Heart right ventricle (tissue), 16 donors: ENCODE measurements around the gene EYA4. TPM values are rescaled to one million over a fixed set of nuclear protein-coding genes. Genes with fewer than 3 reads are reported as not detected.

Source experiments
- ATAC-seq, 8 donors: fragments of 200-7000 bp; cut with Tn5 transposase; one replicate each; pipeline ENCODE4 v1.9.1; 2020; ENCODE audit warnings: mild to moderate bottlenecking in 8 of 8, moderate library complexity in 8 of 8, moderate number of reproducible peaks in 1 of 8
- DNase-seq, 2 donors: peaks; one replicate each; pipeline ENCODE4 v3.0.0-alpha.2; 2020
- H3K27ac ChIP-seq, 10 donors: fragments of 200-600 bp; sonication (generic) in 2 of 10; one replicate each; pipeline versions ENCODE4 v1.5.0 to v1.8.0; 2020 to 2022; ENCODE audit warnings: mild to moderate bottlenecking in 3 of 10
- H3K27me3 ChIP-seq, 7 donors: fragments of 200-600 bp; one replicate each; pipeline ENCODE4 v1.8.0; 2021 to 2022; ENCODE audit warnings: mild to moderate bottlenecking in 2 of 7
- H3K36me3 ChIP-seq, 9 donors: fragments of 200-600 bp; sonication (generic) in 1 of 9; one replicate each; pipeline versions ENCODE4 v1.5.0 to v1.8.0; 2020 to 2022; ENCODE audit warnings: mild to moderate bottlenecking in 2 of 9
- H3K4me1 ChIP-seq, 9 donors: fragments of 200-600 bp; sonication (generic) in 1 of 9; one replicate each; pipeline versions ENCODE4 v1.5.0 to v1.8.0; 2020 to 2022; ENCODE audit warnings: mild to moderate bottlenecking in 4 of 9
- H3K4me3 ChIP-seq, 10 donors: fragments of 200-600 bp; sonication (generic) in 2 of 10; one replicate each; pipeline versions ENCODE4 v1.5.0 to v1.8.0; 2020 to 2022; ENCODE audit warnings: mild to moderate bottlenecking in 7 of 10, moderate library complexity in 2 of 10
- H3K9me3 ChIP-seq, 11 donors: fragments of 200-600 bp in 10 of 11; sonication (generic) in 2 of 11; one replicate each; pipeline versions ENCODE4 v1.5.0 to v1.8.0; 2013 to 2022; ENCODE audit warnings: mild to moderate bottlenecking in 2 of 11, control low read depth in 1 of 11, moderate library complexity in 1 of 11
- WGBS, 2 donors: extraction: QIAGEN DNeasy Blood & Tissue Kit; methylation state at CpG; one replicate each; pipeline ENCODE4 v1.1.7; 2013; ENCODE audit warnings: inconsistent platforms in 1 of 2; 5-methylcytosine and 5-hydroxymethylcytosine counted together
- intact Hi-C, 10 donors: fragments of 100-400 bp; cut with DNase I; formaldehyde crosslinking; loops; one replicate each; pipeline versions ENCODE4 v1.11.1 to v1.14.2; 2022
- polyA plus RNA-seq, 2 donors: library from polyadenylated mRNA; stranded (reverse); fragments of 200-250 nt; gene quantifications; one replicate each; pipeline ENCODE4 v1.2.3, GENCODE V29; 2013
- total RNA-seq, 10 donors: library from RNA; stranded (reverse); fragmentation: NEBNext Ultra II Directional in 3 of 10; extraction: Animal tissue kit (Norgen Biotek cat#: 25700) in 3 of 10; gene quantifications; one replicate each; pipeline versions ENCODE4 v1.2.1 to v1.2.4, GENCODE V29; 2021 to 2023
- TF ChIP-seq, protein P1 (sequence below), 9 donors: fragments of 200-600 bp; sonication (generic) in 2 of 9; IDR thresholded peaks; one replicate each; pipeline versions ENCODE4 v1.5.0 to v1.8.0; 2021 to 2022; ENCODE audit warnings: antibody characterized with exemption in 9 of 9, mild to moderate bottlenecking in 5 of 9, moderate library complexity in 1 of 9
- donor health status: Arrhythmogenic right ventricular cardiomyopathy.
- donor health status: ischemic (EF 13 %, LVEDD 7.1; RV severe dilation, severe dysfunction).
- donor health status: healthy with polysubstance abuse.
- donor health status: DM: no; HTN: yes; CAD: no.
- donor health status: DM: no; HTN: no; CAD: no.
- donor health status: ischemic (EF 25% LVEDD 6.9; RV normal size, moderate dysfunction).
- donor health status: ischemic (EF 25% LVEDD 5.7; RV mildly dilated, moderate dysfunction).
- donor health status: healthy.
- donor health status: DM: yes; HTN: yes; CAD: no.
- donor health status: Ischemic cardiomyopathy.
- donor health status: ischemic (EF 35%, LVEDD 5.7; RV mildly dilated, moderate dysfunction).
- donor health status: nonischemic (EF 11% LVEDD 7.7; RV severe dilation, severe dysfunction).
- donor health status: DM: yes; HTN: yes; CAD: no.
- donor health status: PGD.
- donor health status: ischemic (EF 29% LVEDD 5.4; RV normal size, mild dysfunction).
- donor health status: nonischemic (EF 23%, LVEDD 6.1; RV moderate dilation, normal function).

The EYA4 gene
- total and polyA plus RNA-seq, 12 donors, result 1.6 to 30.2 (median 17.9) TPM

GRCh38 chr6:133315811-133316210 lies 74.7 kb downstream of the EYA4 start:
- TF ChIP-seq, protein P1, sequence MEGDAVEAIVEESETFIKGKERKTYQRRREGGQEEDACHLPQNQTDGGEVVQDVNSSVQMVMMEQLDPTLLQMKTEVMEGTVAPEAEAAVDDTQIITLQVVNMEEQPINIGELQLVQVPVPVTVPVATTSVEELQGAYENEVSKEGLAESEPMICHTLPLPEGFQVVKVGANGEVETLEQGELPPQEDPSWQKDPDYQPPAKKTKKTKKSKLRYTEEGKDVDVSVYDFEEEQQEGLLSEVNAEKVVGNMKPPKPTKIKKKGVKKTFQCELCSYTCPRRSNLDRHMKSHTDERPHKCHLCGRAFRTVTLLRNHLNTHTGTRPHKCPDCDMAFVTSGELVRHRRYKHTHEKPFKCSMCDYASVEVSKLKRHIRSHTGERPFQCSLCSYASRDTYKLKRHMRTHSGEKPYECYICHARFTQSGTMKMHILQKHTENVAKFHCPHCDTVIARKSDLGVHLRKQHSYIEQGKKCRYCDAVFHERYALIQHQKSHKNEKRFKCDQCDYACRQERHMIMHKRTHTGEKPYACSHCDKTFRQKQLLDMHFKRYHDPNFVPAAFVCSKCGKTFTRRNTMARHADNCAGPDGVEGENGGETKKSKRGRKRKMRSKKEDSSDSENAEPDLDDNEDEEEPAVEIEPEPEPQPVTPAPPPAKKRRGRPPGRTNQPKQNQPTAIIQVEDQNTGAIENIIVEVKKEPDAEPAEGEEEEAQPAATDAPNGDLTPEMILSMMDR (IDR thresholded peaks at IDR 0.05), result no peak
- no peak overlapping the region for H3K4me3 ChIP-seq
- no peak overlapping the region for H3K27ac ChIP-seq
- H3K27me3 ChIP-seq, result no peaks in the 10 kb centered on the region
- DNase-seq (no peak), ATAC-seq (no peak)
- H3K36me3 ChIP-seq, result no peaks in the 10 kb centered on the region
- WGBS, 2 donors, result 75 to 82% methylated on average over 5 of the region's 5 CpGs
- no peaks in the 10 kb centered on the region for H3K9me3 ChIP-seq
- intact Hi-C loops, result no loop called here
- peaks cover 0 to 8% (median 0%) of the 10 kb centered on the region in 9 donors for H3K4me1 ChIP-seq

- no peak overlapping the region for H3K27ac ChIP-seq
- DNase-seq (no peak), ATAC-seq (no peak)
- H3K27me3 ChIP-seq, result no peaks in the 10 kb centered on the region
- TF ChIP-seq, protein P1 (IDR thresholded peaks at IDR 0.05), result no peak
- H3K9me3 ChIP-seq, result no peaks in the 10 kb centered on the region
- H3K4me1 ChIP-seq, result peaks cover 0 to 8% (median 0%) of the 10 kb centered on the region in 9 donors
- WGBS, 2 donors, result 90 to 91% methylated on average over 4 of the region's 4 CpGs
- intact Hi-C loops, result no loop called here
- H3K4me3 ChIP-seq, result no peak overlapping the region
- no peaks in the 10 kb centered on the region for H3K36me3 ChIP-seq
Measured at GRCh38 chr6:133317704-133318103, 76.5 kb downstream of the EYA4 start.

DNA sequence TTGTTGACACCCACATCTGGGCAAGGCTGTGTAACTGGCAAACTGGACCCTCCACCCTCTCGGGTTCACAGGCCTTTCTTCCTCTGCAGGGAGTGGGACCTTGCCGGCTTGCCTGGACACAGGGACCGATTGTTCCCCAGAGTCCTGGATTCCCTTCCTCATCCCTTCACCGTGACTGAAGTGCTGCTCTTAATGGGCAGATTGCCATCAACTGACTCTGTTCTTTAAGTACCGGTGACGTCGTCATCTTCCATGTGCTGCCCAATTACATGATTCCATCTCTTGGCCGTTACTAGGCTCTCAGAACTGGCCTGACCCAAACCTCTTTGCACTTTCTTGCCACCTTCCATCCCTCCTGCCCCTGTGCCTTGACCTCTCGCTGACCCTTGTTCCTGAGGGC lies 85.4 kb downstream of the EYA4 start:
- H3K36me3 ChIP-seq, result no peaks in the 10 kb centered on the region
- no peaks in the 10 kb centered on the region for H3K27me3 ChIP-seq
- H3K27ac ChIP-seq, result no peak overlapping the region
- peaks cover 0 to 7% (median 0%) of the 10 kb centered on the region in 9 donors for H3K4me1 ChIP-seq
- intact Hi-C loops, result no loop called here
- no peak overlapping the region for H3K4me3 ChIP-seq
- TF ChIP-seq, protein P1 (IDR thresholded peaks at IDR 0.05), result no peak
- ATAC-seq (peak in 4 of 8 donors; percentile 28 to 64 (median 56)), DNase-seq (no peak)
- WGBS, 2 donors, result 58 to 65% methylated on average over 9 of the region's 9 CpGs
- H3K9me3 ChIP-seq, result no peaks in the 10 kb centered on the region

DNA sequence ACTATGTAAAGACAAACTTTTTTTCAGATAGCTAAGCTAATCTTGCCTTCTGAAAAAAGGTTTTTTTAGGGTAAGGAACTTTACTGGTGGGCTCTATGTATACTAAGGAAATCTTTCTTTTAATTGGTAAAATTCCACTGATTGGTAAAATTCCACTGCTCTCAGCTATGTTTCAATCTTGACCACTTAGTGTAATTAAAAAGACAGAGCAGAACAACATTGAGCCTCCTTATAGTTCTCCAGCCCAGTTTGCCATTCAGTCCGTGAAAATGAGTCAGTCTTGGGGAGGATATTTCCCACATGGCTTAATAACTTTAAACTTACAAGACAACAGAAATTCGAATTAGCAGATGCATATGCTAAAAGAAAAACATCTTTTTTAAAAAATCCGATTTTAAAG lies 92.7 kb downstream of the EYA4 start:
- intact Hi-C loops, result no loop called here
- Histone ChIP-seq H3K27ac (no peak overlapping the region), H3K4me1 (peaks cover 0 to 7% (median 0%) of the 10 kb centered on the region in 9 donors), H3K9me3 (no peaks in the 10 kb centered on the region), H3K36me3 (no peaks in the 10 kb centered on the region), H3K4me3 (no peak overlapping the region), H3K27me3 (no peaks in the 10 kb centered on the region)
- no peak for ATAC-seq
- no peak for DNase-seq
- TF ChIP-seq, protein P1 (IDR thresholded peaks at IDR 0.05), result no peak
- WGBS, 2 donors, result 70 to 73% methylated on average over 3 of the region's 3 CpGs
